ENCODE results near the gene CCNL1. TPM values are rescaled to one million over a fixed set of nuclear protein-coding genes. Genes with fewer than 3 reads are reported as not detected.

CCNL1 gene
- total RNA-seq, 1 experiment from 2014 or later, result 291 TPM

DNA sequence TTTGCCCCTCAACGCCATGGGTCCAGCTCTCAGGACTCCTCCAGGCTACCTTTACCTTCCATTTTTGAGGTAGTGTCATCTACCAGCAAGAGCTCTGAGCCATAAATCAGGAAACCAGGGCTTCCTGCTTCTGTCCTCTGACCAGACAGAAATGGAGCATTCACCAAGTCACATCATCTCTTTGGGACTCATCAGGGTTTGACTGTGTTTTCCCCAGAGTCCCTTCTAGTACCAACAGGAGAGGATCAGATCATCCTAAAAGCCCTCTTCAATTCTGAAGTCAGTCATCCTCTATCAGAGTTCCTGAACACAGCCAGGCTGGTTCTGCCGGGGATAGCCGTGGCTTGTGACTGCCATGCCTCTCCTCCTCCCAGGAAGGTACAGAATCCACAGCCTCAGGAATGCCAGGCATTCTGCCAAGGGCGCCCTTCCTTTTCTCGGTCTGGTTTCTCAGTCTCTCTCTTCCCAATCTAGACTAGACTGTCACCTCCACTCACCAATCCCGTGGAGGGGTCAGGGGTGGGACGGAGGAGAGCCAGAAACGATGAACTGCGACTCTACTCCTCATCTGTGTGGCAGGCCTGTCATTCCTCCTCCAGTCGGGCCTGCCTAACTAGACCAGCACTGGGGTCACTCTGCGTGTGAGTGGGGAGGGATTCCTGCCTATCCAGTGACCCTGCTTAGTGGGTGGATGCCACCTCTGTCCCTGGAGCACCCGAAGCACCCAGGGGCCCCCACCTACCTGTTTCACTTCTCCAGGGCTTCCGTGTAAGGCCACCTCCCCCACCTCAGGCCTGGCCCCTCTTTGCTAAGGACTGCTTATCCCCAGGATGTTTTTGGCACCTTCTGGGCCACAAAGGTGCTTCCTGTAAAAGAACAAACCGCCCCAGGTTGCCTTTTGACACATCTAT lies 30.9 kb downstream of the CCNL1 start:
- H3K4me1 Mint-ChIP-seq (ENCODE audit: low read depth, unreplicated experiment), result peaks cover 94% of the 10 kb centered on the region
- TF ChIP-seq, protein P1, sequence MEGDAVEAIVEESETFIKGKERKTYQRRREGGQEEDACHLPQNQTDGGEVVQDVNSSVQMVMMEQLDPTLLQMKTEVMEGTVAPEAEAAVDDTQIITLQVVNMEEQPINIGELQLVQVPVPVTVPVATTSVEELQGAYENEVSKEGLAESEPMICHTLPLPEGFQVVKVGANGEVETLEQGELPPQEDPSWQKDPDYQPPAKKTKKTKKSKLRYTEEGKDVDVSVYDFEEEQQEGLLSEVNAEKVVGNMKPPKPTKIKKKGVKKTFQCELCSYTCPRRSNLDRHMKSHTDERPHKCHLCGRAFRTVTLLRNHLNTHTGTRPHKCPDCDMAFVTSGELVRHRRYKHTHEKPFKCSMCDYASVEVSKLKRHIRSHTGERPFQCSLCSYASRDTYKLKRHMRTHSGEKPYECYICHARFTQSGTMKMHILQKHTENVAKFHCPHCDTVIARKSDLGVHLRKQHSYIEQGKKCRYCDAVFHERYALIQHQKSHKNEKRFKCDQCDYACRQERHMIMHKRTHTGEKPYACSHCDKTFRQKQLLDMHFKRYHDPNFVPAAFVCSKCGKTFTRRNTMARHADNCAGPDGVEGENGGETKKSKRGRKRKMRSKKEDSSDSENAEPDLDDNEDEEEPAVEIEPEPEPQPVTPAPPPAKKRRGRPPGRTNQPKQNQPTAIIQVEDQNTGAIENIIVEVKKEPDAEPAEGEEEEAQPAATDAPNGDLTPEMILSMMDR (IDR thresholded peaks at IDR 0.05; ENCODE audit: unreplicated experiment), result no peak
- peak; percentile 86 for DNase-seq
- no peaks in the 10 kb centered on the region for H3K9me3 Mint-ChIP-seq (ENCODE audit: low read depth, unreplicated experiment)
- peaks cover 48% of the 10 kb centered on the region for H3K36me3 Mint-ChIP-seq (ENCODE audit: insufficient read depth, unreplicated experiment)
- CTCF ChIA-PET, result interaction anchor here (0.5 to 5.6 kb wide), 11 partner anchors 9 to 483 kb away, joined by 3 to 49 read pairs (median 3); no protein-coding TSS in a partner anchor
- no peaks in the 10 kb centered on the region for H3K27me3 Mint-ChIP-seq (ENCODE audit: unreplicated experiment)
- intact Hi-C loops (cut with micrococcal nuclease; ENCODE audit: unreplicated experiment), result loop anchor here (1.0 to 2.0 kb wide), 2 partner anchors 10 to 304 kb away; no protein-coding TSS in a partner anchor
- TSS peak; percentile 57 for BruUV-seq (replicated peaks)
- peak overlapping the region; percentile 96 for H3K27ac Mint-ChIP-seq (ENCODE audit: unreplicated experiment)
- H3K4me3 Mint-ChIP-seq (ENCODE audit: low read depth, unreplicated experiment), result peak overlapping the region; percentile 56

DNA sequence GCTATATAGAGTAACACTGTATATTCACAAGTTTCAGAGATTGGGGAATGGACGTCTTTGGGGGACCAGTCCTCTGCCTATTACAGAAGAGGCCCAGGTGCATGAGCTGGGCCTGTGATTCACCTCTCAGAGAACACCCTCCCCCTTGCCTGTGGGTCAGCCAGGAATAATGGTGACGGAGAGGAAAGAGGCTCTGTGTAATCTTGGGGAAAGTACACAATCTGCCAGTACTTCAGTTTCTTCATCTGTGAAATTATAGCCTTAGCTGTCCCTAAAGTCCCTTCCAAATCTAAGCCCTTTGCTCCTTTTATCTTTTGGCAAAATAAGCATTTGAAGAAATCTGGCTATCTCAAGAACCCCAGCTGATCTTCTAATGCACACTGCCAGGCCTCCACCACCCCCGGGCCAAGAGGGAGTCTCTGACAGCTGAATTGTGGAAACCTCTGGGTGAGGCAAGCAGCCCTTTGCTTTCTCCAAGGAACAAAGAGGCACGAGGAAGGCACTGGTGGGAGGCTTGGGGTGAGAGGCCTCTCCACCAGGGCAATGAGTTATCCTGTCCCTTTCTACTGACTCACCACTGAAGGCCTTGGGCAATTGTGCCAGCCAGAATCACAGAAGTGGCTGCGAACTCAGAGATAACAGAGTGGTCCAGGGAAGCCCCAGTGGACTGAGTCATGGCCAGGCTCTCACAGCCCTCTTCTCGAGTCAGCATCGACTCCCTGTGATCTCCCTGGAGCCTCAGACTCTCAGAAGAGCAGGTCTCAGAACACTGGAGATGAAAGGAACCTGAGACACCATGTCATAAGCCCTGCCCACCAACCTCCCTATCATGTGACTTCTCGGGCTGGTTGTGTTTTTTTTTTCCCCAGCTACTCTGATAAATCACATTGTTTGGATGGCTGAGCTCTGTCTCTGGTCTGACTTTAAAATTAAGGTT lies 31.8 kb downstream of the CCNL1 start:
- TF ChIP-seq, protein P1 (IDR thresholded peaks at IDR 0.05; ENCODE audit: unreplicated experiment), result no peak
- intact Hi-C loops (cut with micrococcal nuclease; ENCODE audit: unreplicated experiment), result loop anchor here (2.0 kb wide), 1 partner anchor 303 kb away; no protein-coding TSS in a partner anchor
- BruUV-seq (replicated peaks), result no TSS peak

DNA sequence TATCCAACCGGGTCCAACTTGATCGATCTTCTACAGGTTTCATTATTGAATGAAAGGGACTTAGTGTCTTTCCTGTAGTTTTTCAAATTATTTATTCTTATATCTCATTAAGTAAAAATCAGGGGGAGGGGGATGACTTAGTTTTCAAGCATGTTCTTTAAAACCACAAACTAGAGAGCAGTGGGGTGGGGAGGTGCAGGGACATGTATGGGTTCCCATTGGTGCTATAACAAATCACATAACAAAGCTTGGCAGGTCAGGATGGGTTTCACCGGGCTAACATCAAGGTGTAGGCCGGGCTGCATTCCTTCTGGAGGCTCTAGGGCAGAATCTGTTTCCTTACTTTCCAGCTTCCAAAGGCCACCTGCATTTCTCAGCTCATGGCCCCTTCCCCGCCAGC lies 32.7 kb downstream of the CCNL1 start:
- Mint-ChIP-seq H3K4me3 (ENCODE audit: low read depth, unreplicated experiment) (no peak overlapping the region), H3K36me3 (ENCODE audit: insufficient read depth, unreplicated experiment) (peaks cover 48% of the 10 kb centered on the region), H3K27me3 (ENCODE audit: unreplicated experiment) (no peaks in the 10 kb centered on the region), H3K27ac (ENCODE audit: unreplicated experiment) (peak overlapping the region; percentile 96), H3K9me3 (ENCODE audit: low read depth, unreplicated experiment) (no peaks in the 10 kb centered on the region), H3K4me1 (ENCODE audit: low read depth, unreplicated experiment) (peaks cover 100% of the 10 kb centered on the region)
- no peak for DNase-seq
- TF ChIP-seq, protein P1 (IDR thresholded peaks at IDR 0.05; ENCODE audit: unreplicated experiment), result no peak
- BruUV-seq (replicated peaks), result no TSS peak
- intact Hi-C loops (cut with micrococcal nuclease; ENCODE audit: unreplicated experiment), result no loop called here
- CTCF ChIA-PET, result interaction anchor here (0.8 to 1.2 kb wide), 2 partner anchors 10 to 38 kb away, joined by 3 to 4 read pairs; no protein-coding TSS in a partner anchor

More for the DNA sequence above, 31.8 kb downstream of the CCNL1 start:
- no peaks in the 10 kb centered on the region for H3K9me3 Mint-ChIP-seq (ENCODE audit: low read depth, unreplicated experiment)
- H3K4me3 Mint-ChIP-seq (ENCODE audit: low read depth, unreplicated experiment), result peak overlapping the region; percentile 56
- CTCF ChIA-PET, result interaction anchor here (0.7 to 5.6 kb wide), 6 partner anchors 8 to 482 kb away, joined by 3 to 49 read pairs (median 5); no protein-coding TSS in a partner anchor
- H3K27ac Mint-ChIP-seq (ENCODE audit: unreplicated experiment), result peak overlapping the region; percentile 96
- peaks cover 48% of the 10 kb centered on the region for H3K36me3 Mint-ChIP-seq (ENCODE audit: insufficient read depth, unreplicated experiment)
- H3K4me1 Mint-ChIP-seq (ENCODE audit: low read depth, unreplicated experiment), result peaks cover 100% of the 10 kb centered on the region
- H3K27me3 Mint-ChIP-seq (ENCODE audit: unreplicated experiment), result no peaks in the 10 kb centered on the region
- DNase-seq, result peak; percentile 73

DNA sequence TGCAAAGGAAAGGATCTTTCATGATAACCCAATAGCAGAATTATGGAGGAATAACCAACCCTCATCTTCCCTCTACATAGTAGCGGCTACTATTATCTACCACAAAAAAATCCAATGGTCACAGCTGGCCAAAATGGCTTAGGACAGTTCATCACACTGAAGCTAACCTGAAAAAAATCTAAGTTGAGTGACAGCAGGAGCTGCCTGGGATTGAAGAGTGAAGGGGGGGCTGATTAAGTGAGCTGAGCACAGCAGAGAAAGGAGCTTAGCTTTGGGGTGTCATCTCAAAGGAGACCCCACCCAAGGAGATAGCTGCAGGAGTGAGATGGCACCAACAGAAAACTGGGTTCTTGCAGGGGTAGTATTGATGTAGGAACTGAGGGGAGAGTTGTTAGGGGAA lies 33.6 kb downstream of the CCNL1 start:
- TF ChIP-seq, protein P1 (IDR thresholded peaks at IDR 0.05; ENCODE audit: unreplicated experiment), result no peak
- Mint-ChIP-seq H3K9me3 (ENCODE audit: low read depth, unreplicated experiment) (no peaks in the 10 kb centered on the region), H3K36me3 (ENCODE audit: insufficient read depth, unreplicated experiment) (peaks cover 50% of the 10 kb centered on the region), H3K4me1 (ENCODE audit: low read depth, unreplicated experiment) (peaks cover 100% of the 10 kb centered on the region), H3K4me3 (ENCODE audit: low read depth, unreplicated experiment) (no peak overlapping the region), H3K27me3 (ENCODE audit: unreplicated experiment) (no peaks in the 10 kb centered on the region), H3K27ac (ENCODE audit: unreplicated experiment) (peak overlapping the region; percentile 96)
- no peak for DNase-seq
- CTCF ChIA-PET, result interaction anchor here (1.4 to 2.3 kb wide), 3 partner anchors 9 to 37 kb away, joined by 5 to 11 read pairs (median 7); no protein-coding TSS in a partner anchor
- intact Hi-C loops (cut with micrococcal nuclease; ENCODE audit: unreplicated experiment), result no loop called here
- BruUV-seq (replicated peaks), result no TSS peak
